HG02759 (cell line): ENCODE results near the gene WBP1.
"Not testable (repeated sequence)": the region's sequence is repeated elsewhere in the genome, so short reads cannot be mapped to it uniquely, and the experiment has no call there.

ENCODE experiments used
- ATAC-seq: cut with Tn5 transposase; IDR thresholded peaks from one replicate; pipeline ENCODE4 v1.9.1; 2021; ENCODE audit warnings: mild to moderate bottlenecking, moderate library complexity; ENCODE audit not compliant: unreplicated experiment

Gene WBP1

DNA sequence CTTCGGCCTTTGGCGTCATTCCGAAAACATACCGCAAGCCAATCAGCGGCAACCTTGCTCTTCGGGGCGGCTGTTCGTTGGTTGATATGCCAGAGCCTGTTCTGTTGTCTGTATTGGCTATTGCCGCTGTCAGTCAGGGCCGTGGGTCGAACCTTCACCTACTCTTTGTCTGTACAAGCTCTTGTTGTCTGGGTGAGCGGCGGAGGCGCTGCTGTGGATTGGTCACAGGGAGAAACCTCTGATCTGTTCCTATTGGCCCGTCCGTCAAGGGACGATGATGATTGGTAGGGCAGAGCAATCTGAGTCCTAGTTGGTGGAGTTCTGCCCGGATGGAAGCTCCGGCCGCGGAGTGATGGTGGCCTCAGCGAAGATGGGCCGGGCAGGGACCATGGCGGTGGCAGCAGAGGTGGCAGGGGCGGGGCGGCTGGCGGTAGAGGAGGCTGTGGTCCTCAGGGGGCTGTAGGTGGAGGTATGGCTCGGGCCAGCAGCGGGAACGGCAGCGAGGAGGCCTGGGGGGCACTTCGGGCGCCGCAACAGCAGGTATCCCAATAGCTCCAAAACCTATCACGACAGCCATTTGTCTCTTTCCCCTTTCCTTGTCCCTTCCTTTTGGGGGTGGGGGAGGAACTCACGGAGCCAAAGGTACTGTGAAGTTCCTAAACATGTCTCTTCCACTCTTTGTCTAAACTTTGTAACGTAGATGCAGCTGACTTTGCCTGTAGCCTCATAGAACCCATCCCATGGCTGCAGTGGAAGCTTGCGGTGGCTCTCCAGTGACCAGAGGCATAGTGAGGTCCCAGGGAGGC, at the start of gene WBP1:
WBP1 (plus strand) TSS at position 307 of the 806 bp plus-strand sequence; CDS start at position 472, 165 bp downstream.
- ATAC-seq, result peak; percentile 79

DNA sequence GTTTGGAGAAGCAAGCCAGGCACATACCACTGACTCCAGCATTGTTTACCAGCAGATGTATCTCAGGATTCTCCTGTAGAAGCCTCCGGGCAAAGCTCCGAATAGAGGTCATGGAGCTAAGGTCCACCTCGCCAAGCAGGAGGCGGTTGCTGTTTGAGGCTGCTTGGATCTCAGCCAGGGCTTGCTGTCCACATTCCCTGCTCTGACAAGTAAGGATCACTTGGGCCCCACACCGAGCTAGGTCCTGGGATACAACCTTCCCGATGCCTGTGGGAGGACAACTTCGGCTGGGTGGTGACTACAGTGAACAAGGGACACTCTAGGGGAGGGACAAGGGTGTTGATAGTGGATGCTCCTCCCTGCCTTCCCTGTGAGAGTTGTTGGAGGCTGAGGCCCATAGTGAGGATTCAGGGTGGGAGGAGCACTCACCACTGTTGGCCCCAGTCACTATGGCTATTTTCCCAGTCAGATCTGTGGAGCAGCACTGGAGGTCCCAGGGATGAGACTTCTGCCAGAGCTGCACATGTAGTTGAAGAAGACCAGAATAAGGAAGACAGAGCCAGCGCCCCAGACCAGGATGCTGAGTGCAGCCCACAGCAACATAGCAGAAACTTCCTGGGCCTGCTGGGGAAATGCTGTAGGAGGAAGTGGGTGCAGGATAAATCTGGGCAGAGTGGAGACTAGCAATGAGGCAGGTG, 45.1 kb upstream of the WBP1 start:
- ATAC-seq, result no peak

DNA sequence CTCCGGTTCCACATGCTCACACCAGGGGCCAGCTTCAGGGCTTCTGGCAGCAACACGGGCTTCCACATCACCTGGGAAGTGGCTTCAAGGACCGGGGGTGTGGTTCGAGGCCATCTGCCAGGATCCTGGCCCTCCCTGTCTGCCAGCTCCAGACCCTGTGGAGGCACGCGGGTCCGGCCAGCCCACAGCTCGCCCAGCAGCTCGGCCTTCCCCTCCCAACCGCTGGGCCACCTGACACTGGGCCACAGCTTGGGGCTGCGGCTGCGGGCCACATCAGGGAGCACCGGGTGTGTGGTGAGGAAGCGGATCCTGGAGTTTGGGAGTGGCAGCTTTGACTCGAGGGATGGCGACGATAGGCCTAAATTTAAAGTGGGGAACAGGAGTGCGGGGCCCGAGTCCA, 43.8 kb upstream of the WBP1 start:
- ATAC-seq, result no peak

DNA sequence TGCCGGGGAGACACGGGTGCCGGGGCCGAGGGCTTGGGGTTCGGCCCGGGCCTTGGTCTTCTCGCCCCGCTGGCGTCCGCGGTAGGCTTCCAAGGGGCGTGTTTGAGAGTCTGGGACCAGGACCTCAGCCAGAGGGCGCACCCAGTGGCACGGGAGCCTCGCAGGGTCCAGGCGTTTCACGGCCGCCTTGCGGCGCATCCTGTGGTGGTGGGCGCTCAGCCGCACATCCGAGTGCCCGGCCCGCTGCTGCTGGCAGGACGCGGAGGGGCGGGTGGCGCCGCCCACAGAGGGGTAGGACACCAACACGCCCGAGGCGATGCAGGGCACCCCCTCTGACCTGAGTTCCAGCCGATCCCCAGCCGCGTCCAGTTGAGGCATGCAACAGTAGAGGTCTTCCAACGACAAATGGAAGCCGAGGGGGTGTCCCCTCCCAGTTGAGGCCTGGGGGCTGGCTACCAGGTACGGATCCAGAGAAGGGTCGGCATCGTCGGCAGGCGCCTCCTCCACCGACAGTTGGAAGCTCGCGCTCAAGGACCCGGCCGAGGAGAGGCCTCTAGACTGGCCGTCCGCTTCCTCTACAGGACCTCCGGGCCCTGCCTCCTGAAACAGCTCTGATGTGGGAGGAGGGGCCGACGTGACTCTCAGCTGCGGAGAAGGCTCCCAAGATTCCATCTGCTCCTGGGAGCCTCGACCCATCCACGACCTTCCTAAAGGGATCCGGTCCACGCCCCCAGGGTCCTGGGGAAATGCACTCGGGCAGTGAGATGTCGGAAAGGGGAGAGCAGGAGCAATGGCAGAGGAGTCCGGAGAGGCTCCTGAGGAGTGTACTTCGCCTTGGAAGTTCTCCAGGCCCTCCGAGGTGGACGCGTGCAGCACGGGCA, 43.1 kb upstream of the WBP1 start:
- ATAC-seq, result peak; percentile 64

DNA sequence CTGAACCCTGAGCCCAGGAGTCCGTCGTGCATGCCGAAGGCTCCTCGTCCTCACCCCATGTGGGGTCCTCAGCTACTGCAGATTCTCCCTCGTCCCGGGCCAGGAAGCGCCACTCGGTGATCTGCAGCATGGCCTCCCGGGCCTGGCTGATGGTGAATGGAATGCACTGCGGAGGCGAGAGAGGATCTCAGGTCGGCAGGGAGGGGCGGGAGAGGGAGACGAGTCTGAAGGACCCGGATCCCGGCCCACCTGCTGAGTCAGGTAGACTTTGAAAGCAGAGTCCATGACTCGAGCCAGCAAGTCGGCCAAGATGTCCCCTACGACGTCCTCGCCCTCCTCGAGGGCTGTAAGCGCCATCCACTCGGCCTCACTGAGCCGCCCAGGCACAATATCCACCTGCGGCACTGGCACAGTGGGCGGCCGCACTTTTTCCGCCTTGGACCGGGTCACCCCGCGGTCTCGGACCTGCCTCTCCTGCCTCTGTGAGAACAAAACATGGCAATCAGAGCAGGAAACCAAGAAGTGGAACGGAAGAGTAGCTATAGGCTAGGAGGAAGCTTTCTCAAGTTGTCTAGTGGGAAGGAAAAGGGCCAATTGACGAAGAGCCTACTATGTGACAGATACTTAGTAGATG, 42.4 kb upstream of the WBP1 start:
- ATAC-seq, result no peak

DNA sequence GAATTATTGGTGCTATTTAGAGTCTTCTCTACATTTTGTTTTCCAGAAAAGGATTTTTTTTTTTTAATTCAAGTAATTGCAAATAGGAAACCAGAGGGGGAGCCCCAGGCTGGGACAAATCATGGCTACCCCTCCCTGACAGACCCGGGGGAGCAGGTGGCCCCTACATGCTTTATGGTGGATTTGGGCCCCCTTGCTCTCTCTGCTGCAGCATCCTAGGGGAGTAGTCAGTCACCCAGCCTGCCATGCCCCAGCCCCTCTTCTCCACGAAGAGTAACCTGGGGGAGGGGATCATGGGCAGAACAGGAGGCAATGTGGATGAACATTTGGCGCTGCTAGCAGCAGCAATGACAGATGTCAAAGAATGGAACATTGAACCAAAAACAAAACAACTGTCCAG, 41.5 kb upstream of the WBP1 start:
- no peak for ATAC-seq

DNA sequence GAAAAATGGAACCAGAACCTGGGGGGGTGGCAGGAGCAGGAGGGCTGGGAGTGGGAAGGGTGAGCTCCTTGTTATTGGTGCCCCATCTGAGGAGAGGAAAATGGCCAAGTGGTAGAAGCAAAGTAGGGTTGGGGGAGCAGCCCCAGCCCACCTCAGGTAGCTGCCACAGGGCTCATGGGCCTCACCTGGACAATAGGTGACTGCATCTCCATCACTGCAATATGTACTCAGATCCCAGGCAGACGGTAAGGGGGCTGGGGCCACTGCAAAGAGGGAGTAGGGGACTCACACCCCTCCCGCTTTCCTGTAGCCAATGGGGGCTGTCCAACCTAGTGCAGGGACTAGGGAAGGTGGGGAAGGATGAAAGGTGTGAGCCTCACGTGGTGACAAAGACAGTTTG, 41.0 kb upstream of the WBP1 start:
- no peak for ATAC-seq

DNA sequence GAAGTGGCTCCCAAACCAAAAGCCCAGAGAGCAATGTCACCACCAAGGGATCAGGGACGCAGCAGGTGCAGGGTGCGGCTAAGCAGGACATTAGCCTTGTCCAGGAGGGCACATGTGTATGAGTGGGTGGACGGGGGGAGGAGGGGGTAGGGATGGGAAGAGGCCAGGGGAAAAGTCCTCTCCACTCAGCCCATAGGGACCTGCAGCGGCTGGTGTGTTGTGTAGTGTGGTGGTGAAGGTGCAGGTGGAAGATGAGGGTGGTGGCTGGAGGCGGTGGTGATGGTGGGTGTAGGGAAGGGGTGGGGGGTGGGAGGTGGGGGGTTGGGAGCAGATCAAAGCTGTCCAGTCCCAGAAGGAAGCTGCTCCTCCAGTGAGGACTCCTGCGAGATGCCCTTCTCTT, 40.5 kb upstream of the WBP1 start:
- ATAC-seq, result no peak

DNA sequence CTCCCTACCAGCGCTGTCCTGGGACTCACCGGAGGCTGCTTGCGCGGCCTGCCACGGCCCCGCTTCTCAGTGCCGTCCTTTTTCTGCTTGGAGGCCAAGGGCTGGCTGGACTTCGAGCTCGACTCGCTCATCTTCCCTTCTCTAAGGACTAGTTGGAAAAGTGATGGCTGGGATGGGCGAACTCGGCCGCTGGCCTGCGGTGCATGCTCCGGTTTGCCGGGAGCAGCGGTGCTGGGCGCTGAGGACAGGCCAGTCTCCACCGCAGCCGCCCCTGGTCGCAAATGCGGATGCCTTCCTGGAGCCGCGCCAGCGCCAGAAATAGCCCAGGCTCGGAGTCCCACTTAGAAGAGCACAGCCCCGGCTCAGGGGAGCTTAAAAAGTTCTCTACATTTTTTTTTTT, 39.9 kb upstream of the WBP1 start:
- no peak for ATAC-seq

DNA sequence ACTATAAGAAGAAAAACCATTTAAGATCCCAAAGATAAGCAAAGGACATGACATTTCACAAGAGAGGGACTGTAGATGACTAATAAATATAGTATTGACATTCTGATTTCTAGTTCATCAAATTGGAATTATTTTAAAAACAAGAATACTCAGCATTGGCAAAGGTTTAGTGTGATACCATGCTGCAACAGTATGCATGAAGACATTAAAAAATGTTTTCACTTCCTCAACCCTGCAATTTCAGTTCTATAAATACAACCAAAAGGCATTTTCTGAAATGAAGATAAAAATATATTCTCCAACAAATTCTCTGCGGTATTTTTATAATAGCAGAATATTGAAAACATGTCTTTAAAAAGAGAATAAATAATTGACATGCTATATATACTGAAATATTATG, 38.9 kb upstream of the WBP1 start:
- no peak for ATAC-seq

DNA sequence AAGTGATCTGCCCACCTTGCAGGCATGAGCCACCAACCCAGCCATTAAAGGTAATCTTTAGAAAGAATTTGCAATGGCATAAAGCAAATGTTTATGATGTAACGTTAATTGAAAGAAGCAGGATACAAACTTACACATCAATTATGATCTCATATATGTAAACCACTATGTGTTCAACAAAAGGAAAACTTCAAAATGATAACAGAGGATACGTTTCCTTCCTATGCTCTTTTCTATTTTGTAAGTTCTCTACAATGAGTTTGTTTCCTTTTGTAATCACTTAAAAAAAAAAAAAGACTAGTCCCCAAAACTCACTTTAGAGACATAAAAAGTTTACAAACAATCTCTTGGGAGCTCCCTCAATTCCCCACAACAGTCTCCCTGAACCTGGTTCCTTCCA, 38.2 kb upstream of the WBP1 start:
- ATAC-seq, result no peak

DNA sequence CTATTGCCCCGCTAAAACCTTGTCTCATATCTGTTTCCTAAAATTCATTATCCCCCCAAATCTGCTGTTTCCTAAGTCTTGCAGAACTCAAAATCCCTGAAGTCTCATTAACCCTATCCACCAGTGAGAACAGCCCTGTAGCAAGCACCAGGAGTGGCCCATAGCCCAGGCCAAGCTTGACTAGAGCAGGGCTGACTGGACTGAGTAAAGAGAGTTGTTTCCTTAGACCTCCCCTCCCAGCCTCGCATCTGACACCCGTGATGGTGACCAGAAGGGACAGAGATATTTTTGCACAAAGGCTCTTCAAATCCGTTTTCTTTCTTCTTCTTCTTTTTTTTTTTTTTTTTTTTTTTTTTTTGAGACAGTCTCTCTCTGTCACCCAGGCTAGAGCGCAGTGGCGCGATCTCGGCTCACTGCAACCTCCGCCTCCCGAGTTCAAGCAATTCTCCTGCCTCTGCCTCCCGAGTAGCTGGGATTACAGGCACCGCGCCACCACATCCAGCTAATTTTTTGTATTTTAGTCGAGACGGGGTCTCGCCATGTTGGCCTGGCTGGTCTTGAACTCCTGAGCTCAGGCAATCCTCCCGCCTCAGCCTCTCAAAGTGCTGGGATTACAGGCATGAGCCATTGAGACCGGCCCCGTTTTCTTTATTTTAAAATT, 37.7 kb upstream of the WBP1 start:
- ATAC-seq, result not testable (repeated sequence)

DNA sequence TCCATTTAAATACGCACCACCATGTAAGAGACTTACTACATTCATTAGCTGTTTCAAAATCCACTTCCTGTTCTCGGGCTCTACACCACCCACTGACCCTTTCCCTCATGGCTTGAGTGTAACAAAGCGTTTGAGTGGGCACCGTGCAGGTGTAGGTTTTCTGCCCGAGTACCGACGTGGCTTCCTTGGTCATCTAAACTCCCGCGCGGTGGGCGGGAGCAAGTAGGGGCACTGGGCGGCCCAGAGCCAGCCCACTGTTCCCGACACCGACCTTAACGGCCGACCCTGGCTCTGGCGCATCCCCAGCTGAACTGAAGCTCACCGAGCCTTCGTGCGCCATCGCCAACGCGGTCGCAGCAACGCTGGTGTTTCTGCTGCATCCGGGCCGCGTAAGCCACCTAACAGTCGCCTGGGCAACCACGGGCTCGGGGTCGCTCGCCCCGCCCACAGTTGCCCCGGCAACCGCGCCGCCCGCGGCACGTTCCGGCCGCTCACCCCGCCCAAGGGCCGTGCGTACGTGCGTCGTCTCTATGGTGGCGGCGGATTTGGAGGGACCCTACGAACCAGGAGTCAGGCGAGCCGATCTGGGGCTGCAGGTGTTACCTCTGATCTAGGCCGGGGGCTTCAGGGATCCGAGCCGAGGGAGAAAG, 36.9 kb upstream of the WBP1 start, which contains the start of the genes C2orf81 and WDR54:
C2orf81 (minus strand) TSS at position 399 of the 650 bp plus-strand sequence; CDS start at position 340, 59 bp downstream.
WDR54 (plus strand) TSS at position 510 of the 650 bp plus-strand sequence. CDS start 424 bp downstream, outside the sequence.
- peak; percentile 96 for ATAC-seq

DNA sequence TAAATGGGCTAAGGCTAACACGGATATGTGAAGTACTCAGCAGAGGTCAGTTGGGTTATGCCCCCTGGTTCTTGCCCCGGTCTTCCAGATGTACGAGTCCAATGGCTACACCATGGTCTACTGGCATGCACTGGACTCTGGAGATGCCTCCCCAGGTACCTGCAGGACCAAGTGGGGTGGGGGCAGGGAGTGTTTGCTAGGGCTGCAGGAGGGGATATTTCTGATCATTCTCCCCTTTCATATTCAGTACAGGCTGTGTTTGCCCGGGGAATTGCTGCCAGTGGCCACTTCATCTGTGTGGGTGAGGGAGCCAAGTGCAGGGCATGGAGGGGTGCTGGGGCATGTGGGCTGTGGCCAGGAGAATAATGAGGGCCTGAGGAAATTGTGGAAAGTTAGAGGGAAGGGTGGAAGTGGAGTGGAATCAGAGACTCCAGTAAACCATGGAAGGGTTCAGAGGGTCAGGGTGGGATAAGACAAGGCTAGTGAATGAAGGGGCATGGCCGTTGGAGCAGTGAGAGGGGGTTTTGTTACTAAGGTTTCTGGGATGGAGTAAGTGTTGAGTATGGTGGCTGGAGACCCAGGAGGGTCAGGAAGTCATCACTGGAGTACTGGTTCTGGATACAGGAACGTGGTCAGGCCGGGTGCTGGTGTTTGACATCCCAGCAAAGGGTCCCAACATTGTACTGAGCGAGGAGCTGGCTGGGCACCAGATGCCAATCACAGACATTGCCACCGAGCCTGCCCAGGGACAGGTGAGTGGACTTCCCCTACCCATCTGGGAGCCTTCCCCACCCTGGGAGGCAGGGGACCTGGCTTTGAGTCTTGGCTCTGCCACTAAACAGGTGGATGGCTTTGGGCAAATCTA, 34.8 kb upstream of the WBP1 start:
- ATAC-seq, result no peak

DNA sequence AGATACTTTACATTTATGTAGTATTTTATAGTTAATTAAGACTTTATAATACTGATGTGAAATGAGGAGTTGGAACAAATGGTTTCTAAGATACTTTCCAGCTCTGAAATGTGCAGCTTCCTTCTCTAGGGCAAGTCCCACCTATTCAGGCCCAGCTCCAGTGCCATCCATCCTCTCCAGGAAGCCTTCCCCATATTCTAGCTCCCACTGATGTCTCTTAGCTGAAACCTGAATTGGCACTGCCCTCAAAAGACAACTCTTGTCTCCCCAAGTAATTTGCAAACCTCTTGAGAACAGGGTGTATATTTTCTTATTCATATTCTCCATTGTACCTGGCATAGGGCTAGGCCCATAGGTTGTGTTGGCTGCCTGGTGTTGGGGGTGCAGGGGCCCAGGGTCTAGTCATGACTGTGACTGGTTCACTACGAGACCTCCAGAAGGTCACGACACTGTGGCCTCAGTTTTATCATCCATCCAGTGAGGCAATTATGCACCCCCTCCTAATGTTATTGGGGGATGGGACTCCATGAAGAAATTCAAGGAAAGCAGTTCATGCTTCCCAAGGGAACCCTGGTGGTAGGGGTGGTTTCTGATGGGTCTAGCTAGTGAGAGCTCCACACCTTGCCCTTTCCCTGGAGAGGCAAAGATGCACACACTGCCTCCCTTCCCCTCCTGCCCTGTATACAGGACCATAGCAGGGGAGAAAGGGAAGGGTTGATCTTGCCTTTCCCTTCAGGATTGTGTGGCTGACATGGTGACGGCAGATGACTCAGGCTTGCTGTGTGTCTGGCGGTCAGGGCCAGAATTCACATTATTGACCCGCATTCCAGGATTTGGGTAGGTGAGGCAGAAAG, 33.9 kb upstream of the WBP1 start:
- ATAC-seq, result no peak

DNA sequence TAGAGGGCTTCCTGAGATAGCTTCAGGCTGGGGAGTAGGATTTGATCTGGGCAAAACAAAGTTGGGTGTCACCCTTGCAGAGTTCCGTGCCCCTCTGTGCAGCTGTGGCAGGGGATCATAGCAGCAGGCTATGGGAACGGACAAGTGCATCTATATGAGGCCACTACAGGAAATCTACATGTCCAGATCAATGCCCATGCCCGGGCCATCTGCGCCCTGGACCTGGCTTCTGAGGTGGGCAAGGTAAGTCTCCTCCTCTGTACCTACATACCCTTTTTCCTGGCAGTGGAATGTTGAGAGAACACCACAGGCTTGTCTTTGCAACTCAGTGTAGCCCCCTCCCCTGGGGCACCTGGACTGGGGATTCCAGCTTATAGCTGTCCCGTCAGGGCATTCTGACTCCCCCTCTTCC, 33.2 kb upstream of the WBP1 start:
- no peak for ATAC-seq

DNA sequence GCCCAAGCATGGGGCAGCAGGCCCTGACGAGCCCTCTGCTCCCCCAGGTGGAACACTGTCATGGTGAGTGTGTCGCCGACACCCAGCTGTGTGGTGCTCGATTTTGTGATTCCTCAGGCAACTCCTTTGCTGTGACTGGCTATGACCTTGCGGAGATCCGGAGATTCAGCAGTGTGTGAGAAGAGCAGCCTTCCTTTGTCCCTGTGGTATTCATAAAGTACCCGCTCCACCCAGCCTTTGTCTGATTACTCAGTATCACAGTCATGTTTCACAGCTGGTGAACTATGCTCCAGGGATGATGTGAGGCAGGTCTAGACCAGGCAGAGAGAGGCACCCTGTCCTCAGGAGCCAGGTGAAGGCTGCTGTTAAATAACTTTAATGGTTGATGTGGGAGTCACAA, 32.7 kb upstream of the WBP1 start:
- no peak for ATAC-seq
